GM12874 (cell line): ENCODE data around the gene PRSS38.

Experiments used
- TF ChIP-seq, protein P1 (sequence below): IDR thresholded peaks from 2 replicates; pipeline ENCODE4 v1.5.1; 2011; ENCODE audit warnings: low read depth, mild to moderate bottlenecking, control low read depth, low read length, moderate library complexity; ENCODE audit not compliant: insufficient read depth

The PRSS38 gene

DNA sequence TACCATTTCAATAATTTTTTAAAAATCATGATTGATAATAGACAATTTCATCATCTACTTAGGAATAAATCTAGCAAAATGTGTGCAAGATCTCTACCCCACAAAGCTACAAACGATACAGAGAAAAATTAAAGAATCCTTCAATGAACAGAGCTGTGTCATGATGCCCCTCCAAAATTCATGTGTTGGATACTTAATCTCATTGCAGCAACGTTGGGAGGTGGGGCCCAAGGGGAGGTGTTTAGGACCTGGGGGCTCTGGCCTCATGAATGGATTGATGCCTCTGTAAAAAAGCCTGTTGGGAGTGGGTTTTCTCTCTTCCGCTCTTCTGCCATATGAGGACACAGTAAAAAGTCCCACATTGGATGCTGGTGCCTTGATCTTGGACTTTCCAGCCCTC lies 54.9 kb downstream of the PRSS38 start:
- TF ChIP-seq, protein P1, sequence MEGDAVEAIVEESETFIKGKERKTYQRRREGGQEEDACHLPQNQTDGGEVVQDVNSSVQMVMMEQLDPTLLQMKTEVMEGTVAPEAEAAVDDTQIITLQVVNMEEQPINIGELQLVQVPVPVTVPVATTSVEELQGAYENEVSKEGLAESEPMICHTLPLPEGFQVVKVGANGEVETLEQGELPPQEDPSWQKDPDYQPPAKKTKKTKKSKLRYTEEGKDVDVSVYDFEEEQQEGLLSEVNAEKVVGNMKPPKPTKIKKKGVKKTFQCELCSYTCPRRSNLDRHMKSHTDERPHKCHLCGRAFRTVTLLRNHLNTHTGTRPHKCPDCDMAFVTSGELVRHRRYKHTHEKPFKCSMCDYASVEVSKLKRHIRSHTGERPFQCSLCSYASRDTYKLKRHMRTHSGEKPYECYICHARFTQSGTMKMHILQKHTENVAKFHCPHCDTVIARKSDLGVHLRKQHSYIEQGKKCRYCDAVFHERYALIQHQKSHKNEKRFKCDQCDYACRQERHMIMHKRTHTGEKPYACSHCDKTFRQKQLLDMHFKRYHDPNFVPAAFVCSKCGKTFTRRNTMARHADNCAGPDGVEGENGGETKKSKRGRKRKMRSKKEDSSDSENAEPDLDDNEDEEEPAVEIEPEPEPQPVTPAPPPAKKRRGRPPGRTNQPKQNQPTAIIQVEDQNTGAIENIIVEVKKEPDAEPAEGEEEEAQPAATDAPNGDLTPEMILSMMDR: no peak

DNA sequence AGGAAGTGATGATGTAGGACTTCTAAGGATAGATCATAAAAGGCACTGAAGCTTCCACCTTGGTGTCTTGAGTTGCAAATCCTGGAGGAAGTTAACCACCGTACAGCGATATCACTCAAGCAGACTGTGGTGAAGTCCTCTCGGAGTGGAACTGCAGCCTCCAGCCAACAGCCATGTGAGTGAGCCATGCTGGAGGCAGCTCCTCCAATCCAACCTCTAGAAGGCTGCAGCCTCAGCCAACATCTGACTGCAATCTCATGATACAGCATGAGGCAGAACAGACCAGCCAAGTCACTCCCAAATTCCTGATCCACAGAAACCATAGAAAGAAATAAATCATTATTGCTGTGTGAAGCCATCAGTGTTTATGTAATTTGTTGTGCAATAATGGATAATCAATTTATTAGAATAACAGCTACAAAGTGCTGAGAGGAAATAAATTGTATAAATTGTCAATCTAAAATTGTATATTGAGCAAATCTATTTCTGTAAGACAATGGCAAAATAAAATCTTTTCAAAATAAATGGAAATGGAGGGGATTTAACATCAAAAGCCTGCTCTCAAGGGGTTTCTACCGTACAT lies 65.0 kb downstream of the PRSS38 start:
- TF ChIP-seq, protein P1: no peak

DNA sequence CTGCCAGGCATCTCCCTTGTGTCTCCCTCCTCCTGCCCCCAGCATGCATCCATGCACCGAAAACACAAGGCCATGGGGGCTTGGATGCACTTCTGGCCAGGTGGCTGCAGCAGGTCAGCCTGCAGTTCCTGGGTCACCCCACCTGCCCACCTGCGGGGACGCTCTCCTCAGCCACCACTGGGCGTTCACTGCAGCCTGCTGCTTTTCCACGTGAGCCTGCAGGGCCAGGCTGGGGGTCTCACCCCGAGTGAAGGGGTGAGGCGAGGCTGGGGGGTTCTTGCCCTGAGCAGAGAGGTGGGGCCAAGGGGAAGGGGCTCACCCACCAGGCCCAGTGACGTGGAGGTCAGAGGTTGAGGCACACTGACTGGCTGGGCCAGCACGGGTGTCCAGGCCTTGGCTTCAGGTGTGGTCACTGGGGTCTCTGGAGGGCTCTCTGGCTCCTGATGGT lies 67.6 kb downstream of the PRSS38 start:
- TF ChIP-seq, protein P1: no peak

DNA sequence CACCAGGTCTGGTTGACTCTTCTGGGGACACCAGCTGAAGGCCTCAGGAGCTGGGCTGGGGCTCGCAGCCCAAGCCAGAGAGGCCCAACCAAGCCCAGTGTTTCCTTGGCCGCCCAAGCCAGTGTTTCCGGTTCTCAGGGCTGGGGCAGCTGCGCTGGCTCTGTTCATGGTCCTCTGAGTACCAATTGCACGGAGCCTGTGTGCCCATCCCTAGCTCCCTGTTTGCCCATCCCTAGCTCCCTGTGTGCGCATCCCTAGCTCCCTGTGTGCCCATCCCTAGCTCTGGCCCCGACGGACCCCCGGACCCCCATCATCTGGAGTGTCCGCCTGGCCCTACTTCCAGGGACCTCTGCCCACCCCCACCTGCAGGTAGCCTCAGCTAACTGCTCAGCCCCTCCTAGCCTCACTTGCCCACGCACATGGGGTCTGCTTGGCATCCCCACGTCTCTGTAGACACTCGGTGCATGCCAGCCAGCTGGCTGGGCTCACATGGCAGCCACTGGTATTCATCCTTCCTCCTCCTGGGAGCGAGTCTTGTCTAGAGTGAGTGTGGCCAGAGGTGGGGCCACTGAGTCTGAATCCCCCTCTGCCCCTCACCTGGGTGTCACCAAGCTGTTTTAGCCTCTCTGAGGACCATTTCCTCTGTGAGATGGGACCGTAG lies 68.3 kb downstream of the PRSS38 start:
- TF ChIP-seq, protein P1: no peak

DNA sequence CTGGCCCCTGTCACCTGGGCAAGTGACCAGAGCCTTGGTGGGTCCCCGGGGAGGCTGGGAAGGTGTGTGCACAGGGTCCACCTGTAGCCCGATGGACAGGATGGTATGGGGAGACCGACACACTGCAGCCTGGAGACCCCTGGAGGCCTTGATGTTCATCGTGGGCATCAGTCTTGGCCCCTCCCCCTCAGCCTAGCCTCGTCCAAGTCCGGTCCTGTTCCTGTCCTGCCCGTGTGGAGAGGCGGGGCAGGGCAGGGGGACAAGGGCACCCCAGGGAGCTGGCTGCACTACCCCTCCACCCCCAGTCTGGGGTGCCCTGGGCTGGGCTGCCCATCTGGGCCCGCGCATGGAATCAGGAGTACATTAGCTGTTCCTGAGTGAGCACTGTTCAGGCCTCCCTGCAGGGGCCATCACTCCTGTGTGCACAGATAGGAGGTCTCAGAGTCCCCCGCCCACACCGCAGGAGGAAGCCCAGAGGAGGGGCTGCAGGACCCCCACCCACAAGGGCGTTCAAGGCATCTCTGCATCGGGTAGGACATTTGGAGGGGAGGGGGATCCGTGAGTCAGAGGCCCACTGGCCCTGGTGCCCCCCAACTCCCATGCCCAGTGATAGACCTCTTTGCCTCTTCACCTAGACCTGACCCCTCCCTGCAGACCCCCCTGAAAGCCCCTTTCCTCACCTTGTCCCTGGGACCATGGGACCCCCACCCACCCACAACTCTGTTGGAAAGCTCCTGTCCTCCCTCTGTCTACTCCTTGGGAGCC lies 69.1 kb downstream of the PRSS38 start:
- TF ChIP-seq, protein P1: no peak

DNA sequence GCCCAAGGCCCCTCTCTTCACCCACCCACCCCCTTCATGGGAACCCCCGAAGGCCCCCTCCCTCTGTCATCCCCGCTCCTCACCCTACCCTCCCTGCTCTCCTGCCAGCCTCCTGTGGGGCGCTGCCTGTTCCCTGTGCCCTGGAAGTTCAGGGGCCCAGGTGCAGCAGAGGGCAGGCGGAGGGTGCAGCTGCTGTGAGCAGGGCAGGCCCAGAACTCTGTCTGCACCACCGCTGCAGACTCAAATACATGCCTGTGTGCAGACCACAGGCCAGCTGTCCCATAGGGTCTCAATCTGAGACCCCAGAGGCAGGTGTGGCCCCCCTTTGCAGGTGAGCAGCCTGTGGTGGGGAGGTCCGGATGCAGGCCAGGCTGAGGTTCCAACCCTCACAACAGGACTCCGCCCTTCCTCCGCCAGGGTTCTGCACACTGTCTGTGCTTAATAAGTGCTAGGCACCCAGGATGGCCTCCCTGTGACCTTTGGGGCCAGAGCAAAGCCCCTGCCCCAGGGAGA lies 69.7 kb downstream of the PRSS38 start:
- TF ChIP-seq, protein P1: no peak
